GM10266 (cell line): ENCODE measurements around the gene CDKN2D.

ENCODE experiments used
- DNase-seq: peaks from one replicate; pipeline ENCODE4 v3.0.0; 2012; ENCODE audit errors: extremely low spot score
- TF ChIP-seq, protein P1 (sequence below): IDR thresholded peaks from 2 replicates; pipeline ENCODE4 v1.5.1; 2012; ENCODE audit warnings: mild to moderate bottlenecking, low read depth; ENCODE audit not compliant: control insufficient read depth, insufficient read depth; ENCODE audit errors: missing control alignments

Gene CDKN2D

DNA sequence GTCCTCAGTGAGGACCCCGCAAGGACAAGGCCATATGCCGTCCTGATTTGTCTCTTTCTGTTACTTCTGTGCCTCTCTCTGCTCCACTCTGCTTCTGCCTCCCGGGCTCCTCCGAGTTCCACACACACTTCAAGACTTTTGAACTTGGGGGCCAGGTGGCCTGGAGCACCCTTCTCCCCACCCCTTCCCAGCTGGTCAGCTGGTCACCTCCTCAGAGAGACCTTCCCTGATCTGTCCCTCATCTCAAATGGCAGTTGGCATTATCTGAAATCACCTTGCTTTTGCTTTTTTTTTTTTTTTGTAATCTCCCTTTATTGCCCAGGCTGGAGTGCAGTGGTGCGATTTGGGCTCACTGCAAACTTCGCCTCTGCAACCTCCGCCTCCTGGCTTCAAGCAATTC is 49.4 kb downstream of the CDKN2D start:
- DNase-seq: peak; percentile 7
- TF ChIP-seq, protein P1, sequence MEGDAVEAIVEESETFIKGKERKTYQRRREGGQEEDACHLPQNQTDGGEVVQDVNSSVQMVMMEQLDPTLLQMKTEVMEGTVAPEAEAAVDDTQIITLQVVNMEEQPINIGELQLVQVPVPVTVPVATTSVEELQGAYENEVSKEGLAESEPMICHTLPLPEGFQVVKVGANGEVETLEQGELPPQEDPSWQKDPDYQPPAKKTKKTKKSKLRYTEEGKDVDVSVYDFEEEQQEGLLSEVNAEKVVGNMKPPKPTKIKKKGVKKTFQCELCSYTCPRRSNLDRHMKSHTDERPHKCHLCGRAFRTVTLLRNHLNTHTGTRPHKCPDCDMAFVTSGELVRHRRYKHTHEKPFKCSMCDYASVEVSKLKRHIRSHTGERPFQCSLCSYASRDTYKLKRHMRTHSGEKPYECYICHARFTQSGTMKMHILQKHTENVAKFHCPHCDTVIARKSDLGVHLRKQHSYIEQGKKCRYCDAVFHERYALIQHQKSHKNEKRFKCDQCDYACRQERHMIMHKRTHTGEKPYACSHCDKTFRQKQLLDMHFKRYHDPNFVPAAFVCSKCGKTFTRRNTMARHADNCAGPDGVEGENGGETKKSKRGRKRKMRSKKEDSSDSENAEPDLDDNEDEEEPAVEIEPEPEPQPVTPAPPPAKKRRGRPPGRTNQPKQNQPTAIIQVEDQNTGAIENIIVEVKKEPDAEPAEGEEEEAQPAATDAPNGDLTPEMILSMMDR: no peak

DNA sequence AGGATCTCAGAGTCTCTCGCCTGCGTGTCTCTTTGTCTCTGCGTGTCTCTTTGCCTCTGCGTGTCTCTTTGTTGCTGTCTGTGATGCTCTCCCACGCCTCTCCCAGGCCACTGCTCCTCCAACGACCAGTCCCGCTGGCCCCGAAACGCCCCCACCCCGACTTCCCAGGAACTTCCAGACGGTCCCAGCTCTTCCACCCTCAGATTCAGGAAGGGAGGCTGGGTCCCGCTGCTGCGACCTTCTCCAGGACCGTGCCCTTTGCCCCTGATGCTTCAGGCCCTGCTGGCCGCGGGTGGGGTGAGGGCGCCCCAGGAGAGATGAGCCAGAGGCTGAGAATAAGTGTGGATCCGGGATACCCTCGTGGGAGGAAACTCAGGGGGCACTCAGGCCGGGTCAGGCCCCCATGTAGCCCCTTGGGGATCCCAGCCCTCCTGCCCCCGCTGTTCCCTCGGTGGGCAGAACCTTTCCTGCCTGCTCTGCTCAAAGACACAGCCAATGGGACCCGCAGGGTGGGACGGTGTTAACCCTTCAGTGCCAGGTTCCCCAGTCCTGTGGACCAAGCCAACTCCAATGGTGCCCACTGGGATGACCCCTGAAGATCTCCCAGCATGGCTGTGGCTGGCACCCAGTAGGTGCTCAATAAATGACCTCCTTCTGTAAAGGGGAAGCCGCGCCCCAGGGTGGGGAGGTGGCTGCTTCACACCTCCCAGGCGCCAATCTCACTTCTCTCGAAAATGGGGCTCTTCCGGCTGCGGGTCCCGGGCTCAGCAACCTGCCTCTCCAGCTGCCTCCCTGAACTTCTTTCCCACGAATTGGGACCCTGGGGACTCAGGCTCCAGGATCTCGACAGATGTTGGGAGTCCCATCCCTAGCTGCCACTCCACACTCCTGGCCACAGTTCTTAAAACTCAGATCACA is 50.1 kb downstream of the CDKN2D start:
- peak; percentile 47 for DNase-seq
- TF ChIP-seq, protein P1: no peak

DNA sequence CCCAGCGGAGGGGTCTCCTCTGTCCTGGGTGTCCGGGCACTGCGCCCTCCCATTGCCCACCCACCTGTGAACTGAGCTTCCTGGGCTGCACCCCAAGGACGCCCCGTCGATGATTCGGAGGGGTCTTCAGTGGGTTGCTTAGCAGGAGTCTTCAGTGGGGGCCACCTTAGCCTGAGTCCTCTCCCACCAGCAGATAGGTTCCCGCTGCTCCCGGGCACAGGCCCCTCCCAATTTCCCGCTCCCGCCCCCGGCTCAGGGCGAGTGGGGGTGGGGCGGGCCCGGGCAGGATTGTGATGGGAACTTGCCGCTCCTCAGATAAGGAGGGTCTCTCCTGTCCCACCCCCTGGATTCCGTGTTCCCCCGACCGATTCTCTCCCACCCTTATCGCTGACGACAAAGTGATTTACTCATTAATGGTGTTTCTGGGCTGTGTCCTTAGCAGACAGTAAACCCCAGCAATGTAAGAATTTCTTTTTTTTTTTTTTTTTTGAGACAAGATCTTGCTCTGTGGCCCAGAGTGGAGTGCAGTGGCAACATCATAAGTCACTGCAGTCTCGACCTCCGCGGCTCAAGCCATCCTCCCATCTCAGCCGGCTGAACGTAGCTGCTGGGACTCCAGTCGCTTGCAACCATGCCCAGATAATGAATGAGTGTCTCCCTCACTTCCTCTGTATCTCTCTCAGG is 50.9 kb downstream of the CDKN2D start:
- TF ChIP-seq, protein P1: no peak
- peak; percentile 30 for DNase-seq

DNA sequence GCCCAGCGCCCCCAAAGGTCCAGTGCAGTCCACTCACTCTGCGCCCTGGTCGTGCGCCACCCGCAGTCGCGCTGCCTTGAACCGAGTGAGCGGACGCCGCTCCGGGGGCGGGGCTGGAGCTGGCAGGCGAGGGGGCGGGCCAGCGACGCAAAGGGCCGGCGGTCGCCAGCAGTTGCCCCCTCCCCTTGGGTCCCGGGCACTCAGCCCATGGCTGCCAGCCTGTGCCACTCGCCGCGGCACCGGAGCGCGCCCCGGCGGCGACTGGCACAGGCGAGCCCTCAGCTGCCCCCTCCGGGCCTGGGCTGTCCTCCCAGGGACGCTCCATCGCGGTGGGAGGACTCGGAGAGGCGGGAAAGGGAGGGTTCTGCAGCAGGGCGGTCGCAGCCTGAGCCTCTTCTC is 51.4 kb downstream of the CDKN2D start, which contains the start of gene S1PR5:
Gene S1PR5, minus strand, starts transcription at position 87 of the 399 bp plus-strand sequence. CDS start 2,436 bp downstream, outside the sequence.
- TF ChIP-seq, protein P1: no peak
- DNase-seq: no peak

DNA sequence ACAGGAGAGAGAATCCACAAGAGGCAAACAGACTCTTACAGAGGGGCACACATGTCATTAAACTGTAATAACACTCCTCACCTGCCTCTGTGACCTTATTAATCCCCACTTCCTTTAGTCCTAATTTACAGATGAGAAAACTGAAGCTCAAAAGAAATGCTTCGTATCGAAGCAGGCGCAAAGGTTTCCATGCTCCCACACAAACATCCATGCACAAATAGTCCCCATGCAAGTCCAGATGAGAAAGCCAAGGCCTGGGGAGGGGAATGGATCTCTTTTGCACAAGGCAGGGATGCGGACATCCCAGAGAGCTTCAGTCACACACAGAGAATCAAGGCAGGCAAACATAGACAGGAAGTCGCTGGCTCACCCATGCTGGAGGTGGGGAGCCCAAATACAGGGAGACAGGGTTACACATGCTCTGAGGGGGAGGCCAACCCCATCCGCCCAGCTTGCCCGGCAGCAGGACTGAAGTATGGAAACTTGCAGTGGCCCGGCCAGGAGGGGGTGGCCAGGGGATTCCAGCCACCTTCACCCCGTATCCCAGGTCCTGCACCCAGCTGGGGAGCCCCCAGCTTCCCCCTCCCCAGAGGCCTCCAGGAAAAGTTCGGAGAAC is 52.0 kb downstream of the CDKN2D start:
- peak; percentile 42 for DNase-seq
- TF ChIP-seq, protein P1: no peak
